Testis (tissue), 2 donors: Measurements from ENCODE around the gene LAMB2.

Experiments used
- CTCF ChIP-seq, 3 experiments: fragments of 450-650 bp in 2 of 3; fragments of 200-600 bp in 1 of 3; sonication (generic) in 1 of 3; IDR thresholded peaks; one replicate each; pipeline ENCODE4 v1.5.1; 2016 to 2019; ENCODE audit warnings: antibody characterized with exemption in 3 of 3, mild to moderate bottlenecking in 2 of 3, moderate library complexity in 1 of 3
- POLR2A ChIP-seq: fragments of 450-650 bp; IDR thresholded peaks from one replicate; pipeline ENCODE4 v1.6.1; 2017; ENCODE audit warnings: antibody characterized with exemption, mild to moderate bottlenecking, moderate library complexity

GRCh38 chr3:49158792-49159191 lies 25.9 kb upstream of the LAMB2 start:
- TF ChIP-seq CTCF (IDR thresholded peaks at IDR 0.05) (no peak), POLR2A (no peak)
